Calu3 (cell line): ENCODE results near the gene ATP6V0B. TPM values are rescaled to one million over a fixed set of nuclear protein-coding genes. Genes with fewer than 3 reads are reported as not detected.

ENCODE experiments used
- BruUV-seq: library from RNA; stranded (reverse); fragments of 400-500 nt; replicated peaks from 2 replicates; lab custom pipeline; 2021; lab: Mats Ljungman, UMichigan
- CTCF ChIA-PET: fragments of 300-600 bp; sonication (Branson Sonifier 250); formaldehyde crosslinking; loops from one replicate; lab custom pipeline; 2022; ENCODE audit warnings: antibody characterized with exemption; lab: Charles Lee
- DNase-seq: peaks from one replicate; pipeline ENCODE4 v3.0.0; 2022
- H3K27ac Mint-ChIP-seq: one replicate; pipeline ENCODE4 v1.8.0; 2022; ENCODE audit warnings: mixed read lengths; ENCODE audit not compliant: unreplicated experiment
- H3K27me3 Mint-ChIP-seq: one replicate; pipeline ENCODE4 v1.8.0; 2022; ENCODE audit warnings: mixed read lengths; ENCODE audit not compliant: unreplicated experiment
- H3K36me3 Mint-ChIP-seq: one replicate; pipeline ENCODE4 v1.8.0; 2022; ENCODE audit warnings: mild to moderate bottlenecking, moderate library complexity, mixed read lengths; ENCODE audit not compliant: insufficient read depth, unreplicated experiment
- H3K4me1 Mint-ChIP-seq: one replicate; pipeline ENCODE4 v1.8.0; 2022; ENCODE audit warnings: mild to moderate bottlenecking, low read depth, mixed read lengths; ENCODE audit not compliant: unreplicated experiment
- H3K4me3 Mint-ChIP-seq: one replicate; pipeline ENCODE4 v1.8.0; 2022; ENCODE audit warnings: mild to moderate bottlenecking, low read depth, moderate library complexity, mixed read lengths; ENCODE audit not compliant: unreplicated experiment
- H3K9me3 Mint-ChIP-seq: one replicate; pipeline ENCODE4 v1.8.0; 2022; ENCODE audit warnings: low read depth, mixed read lengths; ENCODE audit not compliant: unreplicated experiment
- intact Hi-C: fragments of 100-400 bp; cut with micrococcal nuclease; formaldehyde crosslinking; loops from one replicate; pipeline ENCODE4 v1.10.0; 2022; ENCODE audit not compliant: unreplicated experiment
- total RNA-seq: library from RNA; stranded (reverse); gene quantifications from 2 replicates; pipeline ENCODE4 v1.2.3, GENCODE V29; 2022
- TF ChIP-seq, protein P1 (sequence below): fragments of 200-600 bp; IDR thresholded peaks from one replicate; pipeline ENCODE4 v1.8.0; 2022; ENCODE audit warnings: antibody characterized with exemption; ENCODE audit not compliant: unreplicated experiment

Gene ATP6V0B
- total RNA-seq, 1 experiment from 2014 or later = 141 TPM

DNA sequence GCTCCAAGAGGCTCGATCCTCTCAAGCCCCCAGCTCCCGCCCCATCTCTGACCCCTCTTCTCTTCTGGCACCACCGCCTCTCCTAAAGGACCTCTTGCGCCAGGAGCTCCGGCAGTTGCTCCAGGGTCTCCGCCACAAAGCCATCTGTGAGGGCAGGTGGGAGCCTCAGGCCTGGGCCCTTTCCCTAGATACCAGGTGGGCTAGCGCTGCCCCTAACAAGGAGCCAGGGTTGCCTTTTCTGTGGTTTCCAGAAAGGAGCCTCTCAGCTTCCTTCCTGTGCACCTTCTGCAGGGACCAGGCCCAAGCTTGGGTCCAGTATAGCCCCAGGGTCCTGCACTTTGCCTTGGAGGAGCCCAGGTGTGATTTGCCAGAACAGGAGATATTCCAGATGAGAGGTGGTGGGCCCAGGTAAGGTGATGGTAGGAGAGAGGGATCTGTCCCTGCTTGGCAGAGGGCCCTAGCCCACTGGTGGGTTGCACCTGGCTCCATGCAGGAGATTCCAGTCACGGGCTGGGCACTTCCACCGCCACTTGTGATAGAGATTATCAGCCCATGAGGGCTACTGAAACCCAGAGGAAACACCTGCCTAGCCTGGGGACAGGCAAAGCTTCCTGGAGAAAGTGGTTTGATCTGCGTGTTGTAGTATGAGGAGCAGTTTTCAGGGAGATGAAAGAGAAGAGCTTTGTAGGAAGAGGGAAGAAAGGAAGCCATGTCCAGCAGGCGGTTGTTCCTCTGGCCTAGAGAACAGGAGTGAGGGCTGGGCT lies 17.7 kb downstream of the ATP6V0B start:
- Mint-ChIP-seq H3K27ac (peak overlapping the region; percentile 16), H3K4me3 (peak overlapping the region; percentile 98), H3K9me3 (no peaks in the 10 kb centered on the region), H3K27me3 (no peaks in the 10 kb centered on the region), H3K4me1 (peaks cover 35% of the 10 kb centered on the region), H3K36me3 (peaks cover 72% of the 10 kb centered on the region)
- BruUV-seq = no TSS peak
- intact Hi-C loops = no loop called here
- DNase-seq = no peak
- CTCF ChIA-PET = interaction anchor here (0.7 to 1.3 kb wide), 4 partner anchors 37 to 56 kb away, joined by 3 to 7 read pairs (median 4); no protein-coding TSS in a partner anchor
- TF ChIP-seq, protein P1, sequence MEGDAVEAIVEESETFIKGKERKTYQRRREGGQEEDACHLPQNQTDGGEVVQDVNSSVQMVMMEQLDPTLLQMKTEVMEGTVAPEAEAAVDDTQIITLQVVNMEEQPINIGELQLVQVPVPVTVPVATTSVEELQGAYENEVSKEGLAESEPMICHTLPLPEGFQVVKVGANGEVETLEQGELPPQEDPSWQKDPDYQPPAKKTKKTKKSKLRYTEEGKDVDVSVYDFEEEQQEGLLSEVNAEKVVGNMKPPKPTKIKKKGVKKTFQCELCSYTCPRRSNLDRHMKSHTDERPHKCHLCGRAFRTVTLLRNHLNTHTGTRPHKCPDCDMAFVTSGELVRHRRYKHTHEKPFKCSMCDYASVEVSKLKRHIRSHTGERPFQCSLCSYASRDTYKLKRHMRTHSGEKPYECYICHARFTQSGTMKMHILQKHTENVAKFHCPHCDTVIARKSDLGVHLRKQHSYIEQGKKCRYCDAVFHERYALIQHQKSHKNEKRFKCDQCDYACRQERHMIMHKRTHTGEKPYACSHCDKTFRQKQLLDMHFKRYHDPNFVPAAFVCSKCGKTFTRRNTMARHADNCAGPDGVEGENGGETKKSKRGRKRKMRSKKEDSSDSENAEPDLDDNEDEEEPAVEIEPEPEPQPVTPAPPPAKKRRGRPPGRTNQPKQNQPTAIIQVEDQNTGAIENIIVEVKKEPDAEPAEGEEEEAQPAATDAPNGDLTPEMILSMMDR = no peak

DNA sequence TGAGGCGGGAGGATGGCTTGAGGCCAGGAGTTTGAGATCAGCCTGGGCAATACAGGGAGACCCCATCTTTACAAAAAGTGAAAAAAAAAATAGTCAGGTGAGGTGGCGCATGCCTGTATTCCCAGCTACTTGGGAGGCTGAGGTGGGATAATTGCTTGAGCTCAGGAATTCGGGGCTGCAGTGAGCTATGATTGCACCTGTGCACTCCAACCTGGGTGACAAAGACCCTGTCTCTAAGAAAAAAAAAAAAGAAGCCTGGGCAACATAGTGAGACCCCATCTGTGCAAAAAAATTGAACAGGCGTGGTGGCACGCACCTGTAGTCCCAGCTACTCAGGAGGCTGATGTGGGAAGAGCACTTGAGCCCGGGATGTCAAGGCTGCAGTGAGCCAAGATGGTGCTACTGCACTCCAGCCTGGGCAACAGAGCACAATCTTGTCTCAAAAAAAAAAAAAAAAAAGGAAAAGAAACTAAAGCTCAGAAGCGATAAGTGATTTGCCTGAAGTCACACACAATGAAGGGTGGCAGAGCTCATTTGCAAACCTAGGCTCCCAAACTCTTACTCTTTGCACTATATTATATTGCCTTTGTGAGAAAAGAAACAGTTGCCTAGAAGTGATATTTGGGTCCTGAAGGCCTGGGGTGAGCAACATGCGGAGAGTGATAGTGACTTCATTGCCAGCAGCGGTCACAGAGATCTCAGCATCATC lies 18.6 kb downstream of the ATP6V0B start:
- no peak for DNase-seq
- no TSS peak for BruUV-seq
- intact Hi-C loops = no loop called here
- H3K27ac Mint-ChIP-seq = peak overlapping the region; percentile 16
- CTCF ChIA-PET = interaction anchor here (0.7 to 1.2 kb wide), 4 partner anchors 15 to 55 kb away, joined by 3 to 7 read pairs (median 4); no protein-coding TSS in a partner anchor
- no peak overlapping the region for H3K4me3 Mint-ChIP-seq
- H3K36me3 Mint-ChIP-seq = peaks cover 79% of the 10 kb centered on the region
- no peaks in the 10 kb centered on the region for H3K27me3 Mint-ChIP-seq
- H3K4me1 Mint-ChIP-seq = peaks cover 31% of the 10 kb centered on the region
- TF ChIP-seq, protein P1 = no peak
- H3K9me3 Mint-ChIP-seq = no peaks in the 10 kb centered on the region

DNA sequence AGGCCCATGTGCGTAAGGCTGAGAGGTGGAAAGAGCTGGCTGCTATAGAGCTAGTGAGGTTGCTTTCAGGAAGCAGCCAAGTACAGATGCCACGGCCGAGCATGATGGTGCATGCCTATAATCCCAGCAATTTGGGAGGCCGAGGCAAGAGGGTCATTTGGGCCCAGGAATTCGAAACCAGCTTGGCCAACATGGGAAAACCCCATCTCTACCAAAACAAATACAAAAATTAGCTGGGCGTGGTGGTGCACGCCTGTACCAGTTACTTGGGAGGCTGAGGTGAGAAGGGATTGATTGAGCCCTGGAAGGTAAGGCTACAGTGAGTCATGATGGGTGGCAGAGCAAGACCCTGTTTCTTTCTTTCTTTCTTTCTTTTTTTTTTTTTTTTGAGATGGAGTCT lies 19.3 kb downstream of the ATP6V0B start:
- TF ChIP-seq, protein P1 = no peak
- Mint-ChIP-seq H3K27ac (no peak overlapping the region), H3K27me3 (no peaks in the 10 kb centered on the region), H3K4me1 (peaks cover 31% of the 10 kb centered on the region), H3K36me3 (peaks cover 82% of the 10 kb centered on the region), H3K9me3 (no peaks in the 10 kb centered on the region), H3K4me3 (no peak overlapping the region)
- DNase-seq = no peak
- CTCF ChIA-PET = interaction anchor here (0.6 to 0.9 kb wide), 3 partner anchors 16 to 546 kb away, joined by 3 to 4 read pairs (median 3); no protein-coding TSS in a partner anchor
- no TSS peak for BruUV-seq
- intact Hi-C loops = no loop called here
